GM18861 (cell line): ENCODE data around the gene BRINP1.

ENCODE experiments used
- ATAC-seq: cut with Tn5 transposase; IDR thresholded peaks from one replicate; pipeline ENCODE4 v1.9.1; 2021; ENCODE audit not compliant: unreplicated experiment

The BRINP1 gene

GRCh38 chr9:119349351-119349825 lies 19.8 kb downstream of the BRINP1 start:
- no peak for ATAC-seq

GRCh38 chr9:119343059-119343990 lies 25.9 kb downstream of the BRINP1 start:
- no peak for ATAC-seq

- ATAC-seq: no peak
These were observed 30.2 kb downstream of the BRINP1 start for GRCh38 chr9:119339056-119339455.

GRCh38 chr9:119337573-119337972 lies 31.7 kb downstream of the BRINP1 start:
- ATAC-seq: no peak

GRCh38 chr9:119334745-119335144 lies 34.5 kb downstream of the BRINP1 start:
- ATAC-seq: no peak

GRCh38 chr9:119333507-119334229 lies 35.6 kb downstream of the BRINP1 start:
- ATAC-seq: no peak

- no peak for ATAC-seq
These were observed 36.7 kb downstream of the BRINP1 start for GRCh38 chr9:119332522-119332921.

- ATAC-seq: no peak
These were observed 47.1 kb downstream of the BRINP1 start for GRCh38 chr9:119322184-119322583.

GRCh38 chr9:119318371-119318770 lies 50.9 kb downstream of the BRINP1 start:
- ATAC-seq: no peak

- no peak for ATAC-seq
These were observed 55.4 kb downstream of the BRINP1 start for GRCh38 chr9:119313846-119314245.

- no peak for ATAC-seq
These were observed 58.5 kb downstream of the BRINP1 start for GRCh38 chr9:119310741-119311140.

GRCh38 chr9:119307471-119307870 lies 61.8 kb downstream of the BRINP1 start:
- no peak for ATAC-seq

- no peak for ATAC-seq
These were observed 64.7 kb downstream of the BRINP1 start for GRCh38 chr9:119304555-119304954.

GRCh38 chr9:119302988-119303698 lies 66.1 kb downstream of the BRINP1 start:
- no peak for ATAC-seq

GRCh38 chr9:119298076-119298853 lies 71.0 kb downstream of the BRINP1 start:
- peak; percentile 88 for ATAC-seq

- ATAC-seq: no peak
These were observed 77.7 kb downstream of the BRINP1 start for GRCh38 chr9:119291554-119291953.

GRCh38 chr9:119289740-119290433 lies 79.3 kb downstream of the BRINP1 start:
- ATAC-seq: peak; percentile 88

GRCh38 chr9:119284587-119285337 lies 84.5 kb downstream of the BRINP1 start:
- ATAC-seq: no peak

- ATAC-seq: no peak
These were observed 85.1 kb downstream of the BRINP1 start for GRCh38 chr9:119284118-119284517.
